NCI-H187 treated with DMSO at 0.1 percent for 48 hours (cell line): ENCODE data around the gene KIZ.

ENCODE experiments used
- DNase-seq: peaks from one replicate; lab custom pipeline; 2025; lab: John Stamatoyannopoulos, UW

Gene KIZ

GRCh38 chr20:21105429-21106170, 20.3 kb upstream of the KIZ start:
- no peak for DNase-seq

GRCh38 chr20:21106171-21107017, 19.5 kb upstream of the KIZ start, which contains the start of gene LINC00237:
LINC00237 (minus strand) TSS chr20:21106358.
- DNase-seq, result no peak

- DNase-seq, result no peak
These were observed 16.7 kb upstream of the KIZ start for GRCh38 chr20:21109144-21109543.

- DNase-seq, result no peak
These were observed 15.1 kb upstream of the KIZ start for GRCh38 chr20:21110811-21111210.

GRCh38 chr20:21111416-21111815, 14.5 kb upstream of the KIZ start:
- DNase-seq, result no peak

GRCh38 chr20:21113697-21114096, 12.2 kb upstream of the KIZ start:
- no peak for DNase-seq

- no peak for DNase-seq
These were observed 11.3 kb upstream of the KIZ start for GRCh38 chr20:21114584-21114983.

GRCh38 chr20:21117521-21117920, 8.4 kb upstream of the KIZ start:
- no peak for DNase-seq

- no peak for DNase-seq
These were observed 7.7 kb upstream of the KIZ start for GRCh38 chr20:21118138-21118537.

- DNase-seq, result no peak
These were observed 7.1 kb upstream of the KIZ start for GRCh38 chr20:21118782-21119181.

GRCh38 chr20:21124190-21124589, 1.7 kb upstream of the KIZ start:
- no peak for DNase-seq

- DNase-seq, result no peak
These were observed 622 bp upstream of the KIZ start for GRCh38 chr20:21125072-21125848.

- DNase-seq, result no peak
These were observed 644 bp downstream of the KIZ start for GRCh38 chr20:21126581-21126870.

GRCh38 chr20:21127201-21127981, 1.5 kb downstream of the KIZ start:
- no peak for DNase-seq

- DNase-seq, result no peak
These were observed 4.0 kb downstream of the KIZ start for GRCh38 chr20:21129861-21130260.

GRCh38 chr20:21133404-21133803, 7.5 kb downstream of the KIZ start:
- no peak for DNase-seq

GRCh38 chr20:21133917-21134622, 8.2 kb downstream of the KIZ start:
- DNase-seq, result no peak

- no peak for DNase-seq
These were observed 9.1 kb downstream of the KIZ start for GRCh38 chr20:21134883-21135493.

- no peak for DNase-seq
These were observed 10.3 kb downstream of the KIZ start for GRCh38 chr20:21136015-21136732.

GRCh38 chr20:21137078-21137477, 11.2 kb downstream of the KIZ start:
- DNase-seq, result no peak
